Measurements from ENCODE around the gene PINLYP.

Gene PINLYP

GRCh38 chr19:43607238-43608205 lies 31.9 kb downstream of the PINLYP start:
- no peak for DNase-seq

GRCh38 chr19:43609872-43610271 lies 34.3 kb downstream of the PINLYP start:
- no peak for DNase-seq

GRCh38 chr19:43610493-43610892 lies 34.9 kb downstream of the PINLYP start:
- DNase-seq: no peak

- no peak for DNase-seq
Measured at GRCh38 chr19:43611788-43612187, 36.2 kb downstream of the PINLYP start, which contains the start of gene SRRM5. Gene SRRM5 (plus strand): TSS chr19:43612088. CDS start chr19:43612122, 34 bp downstream.

- no peak for DNase-seq
Measured at GRCh38 chr19:43612374-43612773, 36.8 kb downstream of the PINLYP start.

- DNase-seq: no peak
Measured at GRCh38 chr19:43616306-43616705, 40.7 kb downstream of the PINLYP start.

- DNase-seq: no peak
Measured at GRCh38 chr19:43616954-43617353, 41.4 kb downstream of the PINLYP start.

- no peak for DNase-seq
Measured at GRCh38 chr19:43618921-43619261, 43.3 kb downstream of the PINLYP start.

GRCh38 chr19:43619262-43620060 lies 43.9 kb downstream of the PINLYP start, which contains the start of gene ZNF428:
Gene ZNF428 (minus strand): TSS chr19:43619629. CDS start chr19:43614304, 5,325 bp downstream.
- peak; percentile 92 for DNase-seq

GRCh38 chr19:43620061-43621001 lies 44.7 kb downstream of the PINLYP start:
- peak; percentile 94 for DNase-seq

- no peak for DNase-seq
Measured at GRCh38 chr19:43622070-43622469, 46.5 kb downstream of the PINLYP start.

- no peak for DNase-seq
Measured at GRCh38 chr19:43622956-43623355, 47.4 kb downstream of the PINLYP start.

- DNase-seq: no peak
Measured at GRCh38 chr19:43623889-43624670, 48.5 kb downstream of the PINLYP start.

GRCh38 chr19:43624933-43625332 lies 49.3 kb downstream of the PINLYP start:
- peak; percentile 92 for DNase-seq

- no peak for DNase-seq
Measured at GRCh38 chr19:43625918-43626579, 50.4 kb downstream of the PINLYP start.

- DNase-seq: no peak
Measured at GRCh38 chr19:43626838-43627237, 51.2 kb downstream of the PINLYP start.

GRCh38 chr19:43628646-43629326 lies 53.2 kb downstream of the PINLYP start:
- no peak for DNase-seq

- no peak for DNase-seq
Measured at GRCh38 chr19:43631491-43631890, 55.9 kb downstream of the PINLYP start.

Measured in activated CD8-positive, alpha-beta memory T cell treated with anti-CD3 and anti-CD28 coated beads, Interleukin-2, amount 50 U/mL, for 48 hours (primary cell).